GM12875 (cell line): Measurements from ENCODE around the gene ZBTB32.

Experiments
- H3K4me3 ChIP-seq: one replicate; pipeline ENCODE4 v1.5.1; 2011; ENCODE audit warnings: low read depth, low read length, control low read depth
- TF ChIP-seq, protein P1 (sequence below): IDR thresholded peaks from 2 replicates; pipeline ENCODE4 v1.5.1; 2011; ENCODE audit warnings: low read depth, mild to moderate bottlenecking, control low read depth, inconsistent platforms, low read length, moderate library complexity, borderline replicate concordance; ENCODE audit not compliant: insufficient read depth

Gene ZBTB32

GRCh38 chr19:35743640-35744429 is 39.5 kb downstream of the ZBTB32 start:
- no peak overlapping the region for H3K4me3 ChIP-seq
- TF ChIP-seq, protein P1, sequence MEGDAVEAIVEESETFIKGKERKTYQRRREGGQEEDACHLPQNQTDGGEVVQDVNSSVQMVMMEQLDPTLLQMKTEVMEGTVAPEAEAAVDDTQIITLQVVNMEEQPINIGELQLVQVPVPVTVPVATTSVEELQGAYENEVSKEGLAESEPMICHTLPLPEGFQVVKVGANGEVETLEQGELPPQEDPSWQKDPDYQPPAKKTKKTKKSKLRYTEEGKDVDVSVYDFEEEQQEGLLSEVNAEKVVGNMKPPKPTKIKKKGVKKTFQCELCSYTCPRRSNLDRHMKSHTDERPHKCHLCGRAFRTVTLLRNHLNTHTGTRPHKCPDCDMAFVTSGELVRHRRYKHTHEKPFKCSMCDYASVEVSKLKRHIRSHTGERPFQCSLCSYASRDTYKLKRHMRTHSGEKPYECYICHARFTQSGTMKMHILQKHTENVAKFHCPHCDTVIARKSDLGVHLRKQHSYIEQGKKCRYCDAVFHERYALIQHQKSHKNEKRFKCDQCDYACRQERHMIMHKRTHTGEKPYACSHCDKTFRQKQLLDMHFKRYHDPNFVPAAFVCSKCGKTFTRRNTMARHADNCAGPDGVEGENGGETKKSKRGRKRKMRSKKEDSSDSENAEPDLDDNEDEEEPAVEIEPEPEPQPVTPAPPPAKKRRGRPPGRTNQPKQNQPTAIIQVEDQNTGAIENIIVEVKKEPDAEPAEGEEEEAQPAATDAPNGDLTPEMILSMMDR: no peak

- TF ChIP-seq, protein P1: 0 out of 2 replicates have a peak, but pooled peaks have one; percentile 2
- H3K4me3 ChIP-seq: peak overlapping the region; percentile 60
These were observed 40.3 kb downstream of the ZBTB32 start for GRCh38 chr19:35744430-35745327.

- TF ChIP-seq, protein P1: no peak
These were observed 41.1 kb downstream of the ZBTB32 start, which contains the start of the genes PSENEN and U2AF1L4 for GRCh38 chr19:35745328-35746086. TSS of gene PSENEN (plus strand) at chr19:35745651. CDS start at chr19:35745931, 280 bp downstream. TSS of gene U2AF1L4 (minus strand) at chr19:35745418. CDS start at chr19:35745391, 27 bp downstream.

GRCh38 chr19:35746087-35746462 is 41.7 kb downstream of the ZBTB32 start:
- TF ChIP-seq, protein P1: no peak
- H3K4me3 ChIP-seq: peak overlapping the region; percentile 62

More at GRCh38 chr19:35745328-35746086, 41.1 kb downstream of the ZBTB32 start, which contains the start of the genes PSENEN and U2AF1L4:
- peak within 1 kb of the TSS; percentile 62 for H3K4me3 ChIP-seq

DNA sequence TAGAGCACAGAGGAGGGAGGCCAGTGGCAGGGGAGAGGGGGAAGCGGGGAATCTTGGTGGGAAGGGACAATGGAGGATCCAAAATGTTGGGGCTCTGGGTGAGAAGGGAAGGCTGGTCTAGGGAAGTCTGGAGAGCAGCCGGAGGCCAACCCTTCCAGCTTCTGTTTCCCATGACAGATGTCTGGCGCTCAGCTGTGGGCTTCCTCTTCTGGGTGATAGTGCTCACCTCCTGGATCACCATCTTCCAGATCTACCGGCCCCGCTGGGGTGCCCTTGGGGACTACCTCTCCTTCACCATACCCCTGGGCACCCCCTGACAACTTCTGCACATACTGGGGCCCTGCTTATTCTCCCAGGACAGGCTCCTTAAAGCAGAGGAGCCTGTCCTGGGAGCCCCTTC is 42.2 kb downstream of the ZBTB32 start:
- no peak overlapping the region for H3K4me3 ChIP-seq
- TF ChIP-seq, protein P1: no peak
